Osteoblast (primary cell): ENCODE results near the gene NID1. TPM values are rescaled to one million over a fixed set of nuclear protein-coding genes. Genes with fewer than 3 reads are reported as not detected.

Experiments used
- DNase-seq: peaks from one replicate; pipeline ENCODE4 v3.0.0; 2011; ENCODE audit warnings: low spot score, mixed read lengths; ENCODE audit not compliant: insufficient read length; ENCODE audit errors: missing footprints
- H2AFZ ChIP-seq: 2 replicates; pipeline ENCODE4 v1.6.0; 2011; ENCODE audit warnings: mild to moderate bottlenecking, low read length
- H3K27ac ChIP-seq: 2 replicates; pipeline ENCODE4 v1.5.1; 2011; ENCODE audit warnings: mild to moderate bottlenecking, low read depth, low read length, moderate library complexity
- H3K27me3 ChIP-seq: 2 replicates; pipeline ENCODE4 v1.6.0; 2012; ENCODE audit warnings: mild to moderate bottlenecking, control low read depth, inconsistent platforms, low read length, moderate library complexity; ENCODE audit not compliant: insufficient read depth
- H3K36me3 ChIP-seq: 2 replicates; pipeline ENCODE4 v1.5.1; 2011; ENCODE audit warnings: mild to moderate bottlenecking, low read length, control low read depth, moderate library complexity; ENCODE audit not compliant: insufficient read depth
- H3K4me1 ChIP-seq: 2 replicates; pipeline ENCODE4 v1.5.1; 2011; ENCODE audit warnings: mild to moderate bottlenecking, low read length, control low read depth, moderate library complexity; ENCODE audit not compliant: insufficient read depth
- H3K4me2 ChIP-seq: 2 replicates; pipeline ENCODE4 v1.6.0; 2011; ENCODE audit warnings: mild to moderate bottlenecking, low read length; ENCODE audit not compliant: insufficient read depth
- H3K4me3 ChIP-seq: fragments of 200-600 bp; sonication (generic); 3 replicates; pipeline ENCODE4 v1.5.1; 2012; ENCODE audit warnings: mild to moderate bottlenecking, low read length, inconsistent platforms; ENCODE audit not compliant: insufficient read depth
- H3K79me2 ChIP-seq: 2 replicates; pipeline ENCODE4 v1.6.0; 2012; ENCODE audit warnings: mild to moderate bottlenecking, low read length, control low read depth, inconsistent platforms; ENCODE audit not compliant: insufficient read depth
- H3K9me3 ChIP-seq: 2 replicates; pipeline ENCODE4 v1.5.1; 2011; ENCODE audit warnings: low read depth, low read length, control low read depth
- H4K20me1 ChIP-seq: 2 replicates; pipeline ENCODE4 v1.6.0; 2012; ENCODE audit warnings: mild to moderate bottlenecking, low read length, control low read depth; ENCODE audit not compliant: insufficient read depth
- CTCF ChIP-seq: IDR thresholded peaks from 2 replicates; pipeline ENCODE4 v1.5.1; 2011; ENCODE audit warnings: mild to moderate bottlenecking, low read depth, low read length, moderate library complexity; ENCODE audit errors: extremely low read depth
- total RNA-seq: library from RNA; depleted of rRNA; stranded (reverse); fragments of >200 nt; gene quantifications from 2 replicates; pipeline ENCODE4 v1.2.3, GENCODE V29; 2012

NID1 gene
- total RNA-seq, 1 donor, result 40.2 TPM

- Histone ChIP-seq H3K79me2 (no peaks in the 10 kb centered on the region), H3K27ac (no peak overlapping the region), H3K4me3 (no peak overlapping the region), H3K4me1 (peaks cover 5% of the 10 kb centered on the region), H2AFZ (no peak overlapping the region), H3K36me3 (no peaks in the 10 kb centered on the region), H3K27me3 (peaks cover 4% of the 10 kb centered on the region), H4K20me1 (no peaks in the 10 kb centered on the region), H3K9me3 (no peaks in the 10 kb centered on the region), H3K4me2 (no peak overlapping the region)
- TF ChIP-seq CTCF, result no peak
- no peak for DNase-seq
These were observed 4.9 kb upstream of the NID1 start for GRCh38 chr1:236069796-236070195.

- Histone ChIP-seq H2AFZ (no peak overlapping the region), H3K4me1 (peaks cover 10% of the 10 kb centered on the region), H4K20me1 (no peaks in the 10 kb centered on the region), H3K9me3 (no peaks in the 10 kb centered on the region), H3K4me3 (no peak overlapping the region), H3K27ac (no peak overlapping the region), H3K27me3 (peaks cover 4% of the 10 kb centered on the region), H3K4me2 (no peak overlapping the region), H3K36me3 (no peaks in the 10 kb centered on the region), H3K79me2 (no peaks in the 10 kb centered on the region)
- DNase-seq, result no peak
- no peak for TF ChIP-seq CTCF
These were observed 3.1 kb upstream of the NID1 start for GRCh38 chr1:236067854-236068454.

GRCh38 chr1:236066828-236067386 lies 2.0 kb upstream of the NID1 start:
- H3K4me2 ChIP-seq, result no peak overlapping the region
- DNase-seq, result no peak

DNA sequence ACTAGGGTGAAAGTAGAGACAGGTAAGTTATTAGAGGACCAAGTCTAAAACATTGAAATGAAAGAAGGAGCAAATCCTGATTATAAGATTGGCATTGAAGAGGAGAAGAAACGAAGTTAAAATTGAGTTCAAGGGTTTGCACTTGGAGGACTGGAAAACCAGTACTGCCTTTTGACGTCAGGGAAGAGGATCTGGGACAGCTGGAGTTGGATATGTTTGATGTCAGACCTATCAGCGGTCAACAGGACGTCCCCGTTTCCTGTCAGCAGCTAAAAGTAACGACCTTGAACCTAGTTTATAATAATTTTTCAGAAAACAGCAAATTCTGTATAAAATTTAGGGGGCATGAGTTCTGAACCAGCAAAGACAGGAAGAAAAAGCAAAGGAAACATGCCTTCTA lies 1.2 kb upstream of the NID1 start:
- no peak for DNase-seq
- H3K4me1 ChIP-seq, result peaks cover 10% of the 10 kb centered on the region
- H4K20me1 ChIP-seq, result no peaks in the 10 kb centered on the region
- no peak overlapping the region for H3K4me3 ChIP-seq
- TF ChIP-seq CTCF, result no peak
- no peak overlapping the region for H2AFZ ChIP-seq
- no peaks in the 10 kb centered on the region for H3K36me3 ChIP-seq
- no peak overlapping the region for H3K4me2 ChIP-seq
- H3K27me3 ChIP-seq, result peaks cover 4% of the 10 kb centered on the region
- no peaks in the 10 kb centered on the region for H3K9me3 ChIP-seq
- peaks cover 11% of the 10 kb centered on the region for H3K79me2 ChIP-seq
- H3K27ac ChIP-seq, result no peak overlapping the region

More at GRCh38 chr1:236066828-236067386, 2.0 kb upstream of the NID1 start:
- no peak for TF ChIP-seq CTCF
- no peak overlapping the region for H3K27ac ChIP-seq
- no peaks in the 10 kb centered on the region for H4K20me1 ChIP-seq
- H3K4me1 ChIP-seq, result peaks cover 10% of the 10 kb centered on the region
- no peaks in the 10 kb centered on the region for H3K36me3 ChIP-seq
- no peak overlapping the region for H3K4me3 ChIP-seq
- H3K9me3 ChIP-seq, result no peaks in the 10 kb centered on the region
- peaks cover 4% of the 10 kb centered on the region for H3K79me2 ChIP-seq
- no peak overlapping the region for H2AFZ ChIP-seq
- H3K27me3 ChIP-seq, result peaks cover 4% of the 10 kb centered on the region
